Ramos (cell line): ENCODE measurements around the gene PACC1.

Experiments used
- in situ Hi-C: fragments of 300-500 bp; cut with MboI; formaldehyde crosslinking; loops from one replicate; pipeline ENCODE4 v1.14.3; 2022; ENCODE audit warnings: low sequenced_read_pairs; ENCODE audit not compliant: unreplicated experiment

The PACC1 gene

DNA sequence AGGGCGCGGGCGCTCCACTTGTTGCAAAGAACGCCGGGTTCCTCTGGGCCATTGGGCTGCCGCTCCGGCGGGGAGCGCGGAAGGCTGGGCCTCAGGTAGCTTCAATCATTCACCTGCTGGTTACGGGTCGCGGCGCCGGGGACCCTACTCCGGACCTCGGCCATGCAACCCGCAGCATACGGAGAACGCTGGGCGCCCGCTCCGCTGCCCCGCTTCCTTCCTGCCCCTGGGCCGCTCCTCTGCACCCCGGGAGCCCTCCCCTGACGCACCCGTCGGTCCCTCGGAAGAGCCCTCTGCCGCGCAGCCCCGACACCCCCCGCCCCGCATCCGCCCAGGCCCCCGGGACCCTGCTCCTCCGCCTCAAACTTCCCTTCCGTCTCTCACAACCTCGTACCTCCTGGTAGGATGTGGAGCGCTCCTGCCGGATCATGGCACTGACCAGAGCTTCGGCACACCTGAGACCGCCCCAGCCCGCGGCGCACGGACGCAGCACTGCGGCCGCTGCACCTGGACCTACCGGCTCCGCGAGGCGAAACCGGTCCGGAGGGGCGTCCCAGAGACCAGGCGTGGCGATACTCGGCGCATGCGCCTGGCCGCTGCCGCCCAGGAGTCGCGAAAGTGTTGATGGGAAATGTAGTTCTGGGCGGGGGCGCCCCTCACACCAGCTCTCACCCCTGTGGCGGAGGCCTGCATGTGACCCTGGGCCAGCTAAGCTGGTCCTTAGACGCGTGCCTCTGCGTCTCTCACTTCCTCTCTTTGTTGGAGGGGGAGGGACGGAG is at the start of gene PACC1:
TSS of gene PACC1 (minus strand) at position 559 of the 779 bp plus-strand sequence. CDS start at position 430, 129 bp downstream.
- in situ Hi-C loops, result no loop called here

GRCh38 chr1:212463565-212464285 is 49.0 kb upstream of the PACC1 start:
- in situ Hi-C loops, result no loop called here

DNA sequence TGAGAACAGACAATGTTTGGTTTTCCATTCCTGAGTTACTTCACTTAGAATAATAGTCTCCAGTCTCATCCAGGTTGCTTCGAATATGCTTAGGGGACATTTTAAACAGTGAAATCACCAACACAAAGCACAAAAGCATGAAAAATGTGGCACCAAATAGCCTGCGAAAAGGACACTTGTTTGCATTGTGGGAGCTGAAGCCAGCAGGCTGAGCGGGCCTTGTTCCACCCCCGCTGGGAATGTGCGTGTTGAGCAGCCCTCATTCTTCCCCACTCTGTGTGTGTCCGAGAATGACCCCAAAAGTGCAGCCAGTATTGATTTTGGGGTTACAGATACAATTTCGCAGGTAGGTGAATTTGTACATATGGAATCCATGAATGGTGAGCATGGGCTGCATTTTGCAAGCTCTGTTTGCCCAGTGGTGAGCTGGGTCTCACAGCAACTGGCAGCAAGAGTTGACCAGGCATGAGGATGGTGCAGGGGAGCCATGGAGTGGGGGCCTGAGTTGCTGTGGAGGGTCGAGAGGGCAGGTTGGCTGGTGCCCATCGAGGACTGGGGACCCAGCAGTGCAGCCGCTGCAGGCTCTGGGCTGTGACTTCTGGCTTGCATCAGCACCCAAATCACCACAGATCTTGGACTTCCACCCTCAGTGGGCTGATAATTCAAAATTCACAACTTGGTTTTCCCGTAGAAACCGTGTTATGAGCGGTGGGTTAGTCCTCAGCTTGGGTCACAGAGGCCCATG is 47.4 kb upstream of the PACC1 start:
- in situ Hi-C loops, result no loop called here

DNA sequence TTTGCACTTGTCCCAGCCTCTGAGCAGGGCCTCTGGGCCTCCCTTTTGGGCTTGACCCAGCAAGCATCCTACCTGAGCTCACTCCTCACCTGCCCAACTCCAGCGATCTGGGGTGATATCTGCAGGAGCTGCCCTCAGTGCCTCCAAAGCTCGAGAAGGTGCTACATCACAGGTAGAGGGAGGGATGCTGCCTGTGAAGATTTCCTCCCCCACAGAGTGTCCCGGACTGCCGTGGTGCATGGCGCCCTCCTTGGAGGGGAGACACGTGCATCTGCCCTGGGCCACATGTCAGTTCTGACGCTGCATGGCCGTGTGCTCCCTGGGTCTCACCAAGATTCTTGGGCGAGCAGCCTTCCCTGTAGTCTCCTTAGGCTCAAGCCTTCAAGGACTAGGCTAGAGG is 45.7 kb upstream of the PACC1 start:
- in situ Hi-C loops, result no loop called here

DNA sequence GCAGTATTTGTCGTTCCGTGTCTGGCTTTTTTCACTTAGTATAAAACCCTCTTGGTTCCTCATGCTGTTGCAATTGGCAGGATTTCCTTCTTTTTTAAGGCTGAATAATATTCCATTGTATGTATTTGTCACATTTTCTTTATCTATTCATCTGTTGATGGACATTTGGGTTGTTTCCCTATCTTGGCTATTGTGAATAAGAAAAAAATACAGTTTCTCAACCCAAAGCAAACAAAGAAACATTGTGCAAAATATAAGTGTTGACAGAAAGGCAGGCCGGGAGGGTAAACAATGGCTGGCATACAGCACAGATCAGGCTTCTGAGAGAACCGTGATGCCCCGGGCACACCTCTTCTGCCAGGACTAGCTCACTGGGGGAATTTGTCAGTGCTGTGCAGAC is 45.0 kb upstream of the PACC1 start:
- in situ Hi-C loops, result loop anchor here (10.0 kb wide), 1 partner anchor 395 kb away; no protein-coding TSS in a partner anchor

DNA sequence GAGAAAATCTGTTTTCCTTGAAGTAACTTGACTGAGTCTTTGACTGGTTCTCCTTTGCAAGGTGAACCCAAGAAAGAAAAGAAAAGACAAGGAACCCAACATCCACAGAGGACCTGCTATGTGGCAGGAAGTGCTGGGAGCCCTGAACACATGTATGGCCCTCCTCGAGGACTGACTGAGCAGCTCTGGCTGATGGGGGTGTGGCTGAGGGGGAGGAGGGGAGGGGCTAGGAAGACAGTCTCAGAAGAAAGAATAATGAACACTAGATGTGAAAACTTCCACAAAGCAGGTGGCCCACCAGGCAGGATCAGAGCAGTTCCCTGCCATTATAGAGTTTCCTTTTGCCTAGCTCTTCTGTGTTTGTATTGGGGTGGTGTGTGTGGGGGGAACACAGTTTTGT is 44.1 kb upstream of the PACC1 start:
- in situ Hi-C loops, result loop anchor here (10.0 kb wide), 1 partner anchor 394 kb away; no protein-coding TSS in a partner anchor

DNA sequence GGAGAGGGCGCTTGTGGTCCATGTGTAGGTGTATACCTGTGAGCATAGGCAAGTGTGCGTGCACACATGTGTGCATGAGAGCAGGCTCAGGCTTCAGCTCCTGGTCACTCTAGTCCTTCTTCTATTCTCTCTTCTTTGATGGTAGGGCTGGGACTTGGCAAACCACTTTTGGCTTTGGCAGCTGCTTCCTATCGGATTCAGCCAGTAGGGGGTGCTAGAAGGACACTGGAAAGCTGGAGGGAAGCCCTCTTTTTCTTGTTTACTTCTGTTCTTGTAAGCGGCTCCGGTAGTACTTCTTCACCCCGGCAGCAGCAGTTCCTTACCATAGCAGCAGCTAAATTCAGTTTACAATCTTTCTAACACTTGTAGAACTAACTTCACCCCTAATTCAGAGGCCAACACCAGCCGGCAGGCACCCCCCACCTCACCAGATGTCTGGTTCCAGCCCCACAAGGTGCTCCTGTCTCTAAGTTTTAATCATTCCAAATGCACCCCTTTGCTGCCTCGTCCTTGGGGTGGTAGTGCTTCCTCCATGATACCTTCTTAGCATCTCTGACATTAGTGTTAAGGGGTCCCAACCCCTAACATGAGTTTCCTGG is 43.2 kb upstream of the PACC1 start:
- in situ Hi-C loops, result loop anchor here (10.0 kb wide), 1 partner anchor 393 kb away; no protein-coding TSS in a partner anchor

GRCh38 chr1:212455803-212456528 is 41.3 kb upstream of the PACC1 start:
- in situ Hi-C loops, result loop anchor here (10.0 kb wide), 1 partner anchor 391 kb away; no protein-coding TSS in a partner anchor

DNA sequence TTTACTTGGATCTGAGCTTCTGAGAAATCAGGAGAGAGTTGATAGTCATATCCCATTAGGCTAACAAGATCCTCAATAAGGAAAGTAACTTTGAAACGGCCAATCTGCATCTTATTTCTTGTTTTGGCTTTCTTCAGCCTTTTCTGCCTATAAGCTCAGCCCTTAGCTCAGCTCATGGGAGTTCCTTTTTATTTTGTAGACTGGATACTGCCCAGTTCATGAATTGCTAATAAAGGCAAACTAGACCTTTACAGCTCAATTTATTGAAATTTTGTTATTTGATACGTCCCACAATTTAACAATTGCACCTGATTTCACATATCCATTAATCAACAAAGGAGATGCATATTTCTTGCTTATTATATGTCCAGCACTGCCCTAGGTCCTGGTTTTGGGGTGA is 40.7 kb upstream of the PACC1 start:
- in situ Hi-C loops, result loop anchor here (10.0 kb wide), 1 partner anchor 391 kb away; no protein-coding TSS in a partner anchor

- in situ Hi-C loops, result loop anchor here (5.0 to 10.0 kb wide), 2 partner anchors 390 to 777 kb away; partner anchors contain the start of gene NEK2
These were observed 40.1 kb upstream of the PACC1 start for GRCh38 chr1:212454741-212455140.

- in situ Hi-C loops, result loop anchor here (5.0 to 10.0 kb wide), 2 partner anchors 389 to 776 kb away; partner anchors contain the start of gene NEK2
These were observed 38.6 kb upstream of the PACC1 start for GRCh38 chr1:212453156-212453857.

GRCh38 chr1:212452323-212453155 is 37.9 kb upstream of the PACC1 start:
- in situ Hi-C loops, result loop anchor here (5.0 to 10.0 kb wide), 2 partner anchors 388 to 775 kb away; partner anchors contain the start of gene NEK2

DNA sequence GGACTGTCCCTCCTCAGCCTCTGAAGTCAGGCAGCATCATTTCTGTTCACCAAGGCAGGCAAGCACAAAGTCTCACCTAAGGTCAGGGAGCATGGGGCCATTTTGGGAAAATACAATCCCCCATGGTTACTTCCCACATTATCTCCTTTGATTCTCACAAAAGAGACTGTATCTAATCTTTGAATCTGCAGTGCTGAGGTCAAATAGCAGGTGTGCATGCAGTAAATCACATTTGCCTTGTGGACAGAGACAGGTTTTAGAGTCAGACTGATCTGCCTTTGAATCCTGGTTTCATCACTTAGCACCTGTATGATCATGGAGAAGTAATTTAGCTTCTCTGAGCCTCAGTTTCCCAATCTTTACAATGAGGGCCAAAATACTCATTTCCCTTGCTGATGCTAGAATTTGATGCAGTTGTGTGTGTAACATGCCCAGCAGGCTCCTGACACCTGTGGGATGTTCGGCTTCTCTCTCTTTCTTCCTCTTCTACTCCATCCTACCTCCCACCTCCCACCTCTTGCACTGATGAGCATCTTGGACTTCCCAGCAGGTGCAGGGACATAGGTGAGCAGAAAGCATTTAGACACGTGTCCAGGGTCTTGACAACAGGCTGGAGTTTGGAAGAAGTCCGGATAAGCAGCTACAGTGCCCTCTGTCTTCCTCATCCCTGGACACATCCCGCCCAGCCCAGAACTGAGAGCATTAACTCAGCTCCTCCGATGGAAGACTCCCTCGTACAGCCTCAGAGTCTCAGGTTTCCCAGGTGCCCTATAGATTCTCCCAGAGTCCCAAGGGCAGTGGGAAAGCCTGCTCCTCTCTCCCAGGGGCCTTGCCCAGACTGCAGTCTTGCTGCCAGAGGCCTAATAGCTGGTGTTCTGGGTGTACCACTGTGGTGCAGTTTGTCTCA is 37.0 kb upstream of the PACC1 start:
- in situ Hi-C loops, result loop anchor here (5.0 to 10.0 kb wide), 2 partner anchors 387 to 774 kb away; partner anchors contain the start of gene NEK2

DNA sequence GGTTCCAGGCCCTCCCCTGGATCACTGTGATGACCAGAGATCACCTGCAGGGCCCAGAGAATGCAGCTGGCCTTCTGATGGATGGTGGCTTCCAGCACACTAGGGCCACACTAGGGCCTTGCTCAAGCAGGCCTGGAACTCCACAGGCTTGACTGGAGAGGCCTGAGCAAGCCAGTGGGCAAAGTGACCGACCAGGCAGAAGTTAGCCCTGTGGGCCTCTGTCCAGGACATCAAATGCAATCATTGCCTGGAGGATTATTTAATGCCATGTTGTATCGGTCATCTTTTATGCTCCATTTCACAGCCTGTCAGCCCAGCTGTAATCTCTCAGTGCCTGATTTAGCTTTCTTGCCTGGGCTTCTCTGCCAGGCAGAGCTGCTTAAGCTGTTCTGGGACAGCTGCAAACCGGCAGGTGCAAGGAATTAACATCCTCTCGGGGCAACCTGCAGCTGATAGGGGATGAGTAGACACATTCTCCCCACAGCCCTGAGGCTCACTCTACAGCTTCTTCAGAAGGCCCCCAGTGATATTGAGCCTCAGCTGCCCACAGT is 35.7 kb upstream of the PACC1 start:
- in situ Hi-C loops, result loop anchor here (5.0 to 10.0 kb wide), 2 partner anchors 386 to 773 kb away; partner anchors contain the start of gene NEK2

DNA sequence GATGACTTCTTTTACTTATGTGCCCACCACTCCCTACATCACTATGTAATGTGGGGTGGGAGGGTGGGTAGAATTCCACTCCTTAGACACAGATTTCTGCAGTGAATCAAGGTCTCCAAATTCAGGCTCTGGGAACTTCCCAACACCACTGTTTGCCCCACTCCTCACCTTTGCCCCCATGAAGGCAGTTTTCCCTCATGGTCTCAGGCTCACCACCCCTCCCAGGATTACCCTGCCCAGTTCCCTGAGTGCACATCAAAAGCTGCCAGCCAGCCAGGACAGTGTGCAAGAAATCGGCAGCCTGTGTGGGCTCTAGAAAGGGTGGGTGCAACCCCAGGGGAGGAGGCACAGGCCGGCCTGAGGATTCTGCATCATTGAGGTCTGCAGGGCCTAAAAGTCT is 32.8 kb upstream of the PACC1 start:
- in situ Hi-C loops, result no loop called here

DNA sequence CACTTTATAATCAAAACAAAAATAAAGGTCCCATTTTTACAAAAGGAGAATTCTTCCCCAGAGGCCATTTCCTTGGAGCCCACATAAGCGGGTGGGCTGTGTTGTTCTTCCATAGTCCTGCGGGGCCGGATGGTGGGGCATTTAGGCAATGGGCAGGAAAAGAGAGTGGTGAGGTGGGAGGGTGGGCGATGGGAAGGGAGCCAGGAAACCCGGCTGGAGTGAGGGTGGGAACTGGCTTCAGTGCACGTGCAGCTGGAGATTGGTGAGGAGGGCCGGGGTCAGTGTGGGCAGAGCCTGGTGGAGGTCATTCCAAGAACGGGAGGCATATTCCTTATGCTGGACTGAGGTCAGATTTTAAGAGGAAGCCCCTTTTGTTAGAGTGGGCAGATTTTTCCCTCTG is 31.6 kb upstream of the PACC1 start:
- in situ Hi-C loops, result no loop called here
